Measurements from ENCODE around the gene CAPN13. TPM values are rescaled to one million over a fixed set of nuclear protein-coding genes. Genes with fewer than 3 reads are reported as not detected.
"Not testable (repeated sequence)": the region's sequence is repeated elsewhere in the genome, so short reads cannot be mapped to it uniquely, and the experiment has no call there.

Gene CAPN13
- polyA plus RNA-seq, 12 donors, result 0.11 to 0.34 (median 0.26) TPM; not detected in 9

GRCh38 chr2:30705711-30706533 is 101.3 kb downstream of the CAPN13 start:
- no peak for DNase-seq

- DNase-seq, result no peak
These were observed 102.2 kb downstream of the CAPN13 start for GRCh38 chr2:30705056-30705455.

- DNase-seq, result no peak
These were observed 102.8 kb downstream of the CAPN13 start for GRCh38 chr2:30704309-30705020.

GRCh38 chr2:30702694-30703093 is 104.6 kb downstream of the CAPN13 start:
- no peak for DNase-seq

- no peak for DNase-seq
These were observed 105.5 kb downstream of the CAPN13 start for GRCh38 chr2:30701782-30702181.

GRCh38 chr2:30697242-30698103 is 109.8 kb downstream of the CAPN13 start:
- not testable (repeated sequence) for DNase-seq

- DNase-seq, result no peak
These were observed 111.5 kb downstream of the CAPN13 start for GRCh38 chr2:30695749-30696148.

- no peak for DNase-seq
These were observed 112.8 kb downstream of the CAPN13 start for GRCh38 chr2:30694286-30695055.

GRCh38 chr2:30693821-30694281 is 113.4 kb downstream of the CAPN13 start:
- DNase-seq, result no peak

- DNase-seq, result no peak
These were observed 114.4 kb downstream of the CAPN13 start for GRCh38 chr2:30692829-30693275.

- no peak for DNase-seq
These were observed 115.1 kb downstream of the CAPN13 start for GRCh38 chr2:30691948-30692828.

- no peak for DNase-seq
These were observed 115.9 kb downstream of the CAPN13 start for GRCh38 chr2:30691091-30691947.

GRCh38 chr2:30690126-30690561 is 117.1 kb downstream of the CAPN13 start:
- DNase-seq, result no peak

GRCh38 chr2:30689496-30690125 is 117.6 kb downstream of the CAPN13 start:
- DNase-seq, result no peak

- DNase-seq, result no peak
These were observed 118.3 kb downstream of the CAPN13 start for GRCh38 chr2:30688956-30689401.

GRCh38 chr2:30686669-30687068 is 120.6 kb downstream of the CAPN13 start:
- DNase-seq, result no peak

GRCh38 chr2:30686000-30686399 is 121.2 kb downstream of the CAPN13 start:
- DNase-seq, result no peak

- no peak for DNase-seq
These were observed 122.2 kb downstream of the CAPN13 start for GRCh38 chr2:30684996-30685395.
